Astrocyte of the cerebellum (primary cell): ENCODE results near the gene FGFR3.

Source experiments
- DNase-seq: peaks from one replicate; pipeline ENCODE4 v3.0.0-alpha.2; 2011; ENCODE audit warnings: low read depth
- H3K4me3 ChIP-seq: 2 replicates; pipeline ENCODE4 v1.5.1; 2011; ENCODE audit warnings: mild to moderate bottlenecking, low read depth, low read length, moderate library complexity
- CTCF ChIP-seq: IDR thresholded peaks from 2 replicates; pipeline ENCODE4 v1.5.1; 2012; ENCODE audit warnings: low read length, low read depth, moderate library complexity, mild to moderate bottlenecking; ENCODE audit errors: missing control alignments
- in situ Hi-C: cut with HindIII; loops from 2 replicates; pipeline ENCODE4 v1.10.0; 2017; ENCODE audit warnings: low sequenced_read_pairs

Gene FGFR3

GRCh38 chr4:1792832-1793495 lies at the start of gene FGFR3:
Gene FGFR3, plus strand, starts transcription at chr4:1793293. Its CDS starts 642 bp downstream, at chr4:1793935.
- in situ Hi-C loops: no loop called here
- no peak for DNase-seq
- no peak for TF ChIP-seq CTCF
- peak within 1 kb of the TSS; percentile 35 for H3K4me3 ChIP-seq

GRCh38 chr4:1743551-1743950 lies 49.5 kb upstream of the FGFR3 start:
- TF ChIP-seq CTCF: no peak
- no peak overlapping the region for H3K4me3 ChIP-seq
- in situ Hi-C loops: no loop called here
- DNase-seq: no peak

GRCh38 chr4:1743975-1744374 lies 49.1 kb upstream of the FGFR3 start:
- in situ Hi-C loops: no loop called here
- TF ChIP-seq CTCF: no peak

GRCh38 chr4:1744552-1744951 lies 48.5 kb upstream of the FGFR3 start:
- no peak for DNase-seq
- no peak overlapping the region for H3K4me3 ChIP-seq
- in situ Hi-C loops: no loop called here
- TF ChIP-seq CTCF: no peak

More at GRCh38 chr4:1743975-1744374, 49.1 kb upstream of the FGFR3 start:
- DNase-seq: no peak
- H3K4me3 ChIP-seq: no peak overlapping the region

GRCh38 chr4:1745165-1745564 lies 47.9 kb upstream of the FGFR3 start:
- DNase-seq: no peak
- H3K4me3 ChIP-seq: no peak overlapping the region
- TF ChIP-seq CTCF: no peak
- in situ Hi-C loops: no loop called here

- H3K4me3 ChIP-seq: no peak overlapping the region
- DNase-seq: no peak
- TF ChIP-seq CTCF: no peak
- in situ Hi-C loops: no loop called here
Observed at GRCh38 chr4:1745697-1746096, 47.4 kb upstream of the FGFR3 start.
